Measurements from ENCODE around the gene SESTD1. TPM values are rescaled to one million over a fixed set of nuclear protein-coding genes. Genes with fewer than 3 reads are reported as not detected.

Gene SESTD1
- total and polyA plus RNA-seq, 2 donors from 2014 or later = 9.8 to 93.5 TPM

- Histone ChIP-seq H3K27ac (ENCODE audit: low read depth in 2 of 2, low read length in 2 of 2) (no peak overlapping the region), H3K4me1 (ENCODE audit: control insufficient read depth in 2 of 3, insufficient read depth in 2 of 3, low read depth in 1 of 3, low read length in 3 of 3) (peaks cover 0 to 17% (median 0%) of the 10 kb centered on the region in 3 donors), H3K9ac (ENCODE audit: low read length in 3 of 3) (no peak overlapping the region), H3K4me3 (ENCODE audit: low read length in 3 of 3) (no peak overlapping the region), H3K27me3 (ENCODE audit: control insufficient read depth, insufficient read depth, low read length) (no peaks in the 10 kb centered on the region), H3K9me3 (ENCODE audit: control insufficient read depth in 2 of 3, insufficient read depth in 1 of 3, low read length in 3 of 3) (peaks cover 0 to 6% (median 0%) of the 10 kb centered on the region in 3 donors), H3K36me3 (ENCODE audit: control insufficient read depth in 2 of 3, insufficient read depth in 3 of 3, low read length in 3 of 3) (no peaks in the 10 kb centered on the region)
- intact Hi-C loops (cut with DNase I) = no loop called here
- FAIRE-seq = no peak
- no peak for TF ChIP-seq CTCF (IDR thresholded peaks at IDR 0.05; ENCODE audit: borderline replicate concordance, extremely low read depth, insufficient read depth)
- no peak for DNase-seq
These were observed 13.7 kb downstream of the SESTD1 start for GRCh38 chr2:179250848-179251504.

GRCh38 chr2:179250095-179250494, 14.5 kb downstream of the SESTD1 start:
- Histone ChIP-seq H3K9ac (ENCODE audit: low read length in 3 of 3) (no peak overlapping the region), H3K27me3 (ENCODE audit: control insufficient read depth, insufficient read depth, low read length) (no peaks in the 10 kb centered on the region), H3K27ac (ENCODE audit: low read depth in 2 of 2, low read length in 2 of 2) (no peak overlapping the region), H3K4me3 (ENCODE audit: low read length in 3 of 3) (no peak overlapping the region), H3K4me1 (ENCODE audit: control insufficient read depth in 2 of 3, insufficient read depth in 2 of 3, low read depth in 1 of 3, low read length in 3 of 3) (peaks cover 0 to 14% (median 0%) of the 10 kb centered on the region in 3 donors), H3K9me3 (ENCODE audit: control insufficient read depth in 2 of 3, insufficient read depth in 1 of 3, low read length in 3 of 3) (no peaks in the 10 kb centered on the region), H3K36me3 (ENCODE audit: control insufficient read depth in 2 of 3, insufficient read depth in 3 of 3, low read length in 3 of 3) (no peaks in the 10 kb centered on the region)
- FAIRE-seq (no peak), DNase-seq (no peak)
- intact Hi-C loops (cut with DNase I) = no loop called here
- no peak for TF ChIP-seq CTCF (IDR thresholded peaks at IDR 0.05; ENCODE audit: borderline replicate concordance, extremely low read depth, insufficient read depth)

GRCh38 chr2:179248024-179248348, 16.6 kb downstream of the SESTD1 start:
- no peaks in the 10 kb centered on the region for H3K36me3 ChIP-seq (ENCODE audit: control insufficient read depth in 2 of 3, insufficient read depth in 3 of 3, low read length in 3 of 3)
- no peak overlapping the region for H3K27ac ChIP-seq (ENCODE audit: low read depth in 2 of 2, low read length in 2 of 2)
- H3K4me3 ChIP-seq (ENCODE audit: low read length in 3 of 3) = no peak overlapping the region
- intact Hi-C loops (cut with DNase I) = no loop called here
- no peak overlapping the region for H3K9ac ChIP-seq (ENCODE audit: low read length in 3 of 3)
- no peaks in the 10 kb centered on the region for H3K9me3 ChIP-seq (ENCODE audit: control insufficient read depth in 2 of 3, insufficient read depth in 1 of 3, low read length in 3 of 3)
- FAIRE-seq = no peak
- no peaks in the 10 kb centered on the region for H3K27me3 ChIP-seq (ENCODE audit: control insufficient read depth, insufficient read depth, low read length)
- no peak for TF ChIP-seq CTCF (IDR thresholded peaks at IDR 0.05; ENCODE audit: borderline replicate concordance, extremely low read depth, insufficient read depth)
- no peak for DNase-seq
- H3K4me1 ChIP-seq (ENCODE audit: control insufficient read depth in 2 of 3, insufficient read depth in 2 of 3, low read depth in 1 of 3, low read length in 3 of 3) = peaks cover 0 to 7% (median 0%) of the 10 kb centered on the region in 3 donors
